Endothelial cell of umbilical vein (primary cell): ENCODE results near the gene CENPN. TPM values are rescaled to one million over a fixed set of nuclear protein-coding genes. Genes with fewer than 3 reads are reported as not detected.

Experiments
- BruUV-seq: library from RNA; stranded (reverse); fragments of 400-500 nt; replicated peaks from 2 replicates; lab custom pipeline; 2021; lab: Mats Ljungman, UMichigan
- CTCF ChIA-PET: fragments of 300-600, 350-600 bp; sonication (Branson Sonifier 250); formaldehyde crosslinking; loops from one replicate; lab custom pipeline; 2021; ENCODE audit warnings: antibody characterized with exemption, inconsistent platforms; lab: Charles Lee
- POLR2A ChIA-PET: fragments of 300-600, 350-600 bp; sonication (Branson Sonifier 250); formaldehyde crosslinking; loops from one replicate; lab custom pipeline; 2021; ENCODE audit warnings: antibody characterized with exemption, inconsistent platforms; lab: Charles Lee
- DNase-seq: peaks from one replicate; pipeline ENCODE4 v3.0.0-alpha.2; 2011; ENCODE audit warnings: low read depth, low spot score
- FAIRE-seq: peaks from 2 replicates; lab custom pipeline; 2011; peaks lifted over from hg19 to GRCh38; lab: Jason Lieb, UNC
- H2AFZ ChIP-seq: 2 replicates; pipeline ENCODE4 v1.6.0; 2012; ENCODE audit warnings: low read depth, low read length, control low read depth, inconsistent platforms
- H3K27ac ChIP-seq: 2 replicates; pipeline ENCODE4 v1.5.1; 2011; ENCODE audit warnings: low read depth, mild to moderate bottlenecking, control low read depth, low read length, moderate library complexity; ENCODE audit not compliant: insufficient read depth
- H3K27me3 ChIP-seq, 2 experiments: 2 replicates each; pipeline versions ENCODE4 v1.6.0 to v1.6.1; 2011; ENCODE audit warnings: low read length in 2 of 2, mixed read lengths in 1 of 2; ENCODE audit not compliant: control insufficient read depth in 2 of 2, insufficient read depth in 2 of 2
- H3K36me3 ChIP-seq, 2 experiments: 2 replicates in 1 of 2; 3 replicates in 1 of 2; pipeline ENCODE4 v1.5.1; 2011; ENCODE audit warnings: low read length in 2 of 2, mild to moderate bottlenecking in 1 of 2, moderate library complexity in 1 of 2; ENCODE audit not compliant: control insufficient read depth in 2 of 2, insufficient read depth in 2 of 2; ENCODE audit errors: extremely low read depth in 1 of 2
- H3K4me1 ChIP-seq: 3 replicates; pipeline ENCODE4 v1.5.1; 2011; ENCODE audit warnings: mild to moderate bottlenecking, low read length; ENCODE audit not compliant: control insufficient read depth, insufficient read depth; ENCODE audit errors: extremely low read depth
- H3K4me2 ChIP-seq: 2 replicates; pipeline ENCODE4 v1.6.1; 2011; ENCODE audit warnings: low read length, control low read depth, mixed read lengths; ENCODE audit not compliant: insufficient read depth
- H3K4me3 ChIP-seq, 3 experiments: fragments of 200-600 bp in 1 of 3; sonication (generic), shearing (Covaris generic) in 1 of 3; replicated peaks in 1 of 3; 2 replicates each; pipeline ENCODE4 v1.5.1; 2011 to 2016; ENCODE audit warnings: control low read depth in 3 of 3, low read length in 3 of 3, mild to moderate bottlenecking in 2 of 3, inconsistent platforms in 1 of 3, low read depth in 1 of 3, moderate library complexity in 1 of 3; ENCODE audit not compliant: insufficient read depth in 1 of 3
- H3K79me2 ChIP-seq: 2 replicates; pipeline ENCODE4 v1.6.0; 2012; ENCODE audit warnings: low read length, inconsistent platforms; ENCODE audit not compliant: control insufficient read depth, insufficient read depth
- H3K9ac ChIP-seq: replicated peaks from 2 replicates; pipeline ENCODE3; 2011; ENCODE audit warnings: low read length, control low read depth; ENCODE audit not compliant: insufficient read depth; ENCODE audit errors: extremely low read depth
- H3K9me1 ChIP-seq: replicated peaks from 3 replicates; pipeline ENCODE4 v1.6.0; 2011; ENCODE audit warnings: mild to moderate bottlenecking, low read length; ENCODE audit not compliant: control insufficient read depth, insufficient read depth; ENCODE audit errors: extremely low read depth
- H3K9me3 ChIP-seq: replicated peaks from 2 replicates; pipeline ENCODE4 v1.5.1; 2012; ENCODE audit warnings: low read length, inconsistent platforms; ENCODE audit not compliant: control insufficient read depth, insufficient read depth
- H4K20me1 ChIP-seq: replicated peaks from 2 replicates; pipeline ENCODE3; 2011; ENCODE audit warnings: mild to moderate bottlenecking, low read length; ENCODE audit not compliant: control insufficient read depth, insufficient read depth; ENCODE audit errors: extremely low read depth
- CTCF ChIP-seq, 2 donors: IDR thresholded peaks; 1 replicate in 1 of 2; 2 replicates in 1 of 2; pipeline ENCODE4 v1.5.1; 2011; ENCODE audit warnings: low read length in 2 of 2, mild to moderate bottlenecking in 2 of 2, moderate library complexity in 2 of 2, control low read depth in 1 of 2, inconsistent platforms in 1 of 2, low read depth in 1 of 2; ENCODE audit not compliant: insufficient read depth in 1 of 2; ENCODE audit errors: extremely low read depth in 1 of 2
- EZH2 ChIP-seq: IDR thresholded peaks from 2 replicates; pipeline ENCODE4 v1.6.1; 2012; ENCODE audit warnings: borderline replicate concordance, low read depth, mild to moderate bottlenecking, moderate library complexity, low read length, inconsistent platforms; ENCODE audit not compliant: severe bottlenecking
- FOS ChIP-seq: IDR thresholded peaks from 2 replicates; pipeline ENCODE4 v1.6.1; 2011; ENCODE audit warnings: mild to moderate bottlenecking, low read length, moderate library complexity, borderline replicate concordance; ENCODE audit not compliant: insufficient read depth
- GATA2 ChIP-seq: IDR thresholded peaks from 2 replicates; pipeline ENCODE4 v1.7.0; 2011; ENCODE audit warnings: low read depth, mild to moderate bottlenecking, moderate library complexity, mixed read lengths, low read length; ENCODE audit not compliant: insufficient read length, insufficient read depth
- JUN ChIP-seq: IDR thresholded peaks from 2 replicates; pipeline ENCODE4 v1.6.1; 2011; ENCODE audit warnings: borderline replicate concordance, low read depth; ENCODE audit not compliant: insufficient read length, insufficient read depth
- MAX ChIP-seq: IDR thresholded peaks from 2 replicates; pipeline ENCODE4 v1.6.1; 2011; ENCODE audit not compliant: insufficient read depth, insufficient read length
- MYC ChIP-seq: IDR thresholded peaks from one replicate; pipeline ENCODE4 v1.6.1; 2011; ENCODE audit warnings: mild to moderate bottlenecking, low read depth, low read length
- POLR2A ChIP-seq: IDR thresholded peaks from 2 replicates; pipeline ENCODE4 v1.6.1; 2012; ENCODE audit warnings: low read depth, mild to moderate bottlenecking, control low read depth, low read length
- POLR2AphosphoS5 ChIP-seq: IDR thresholded peaks from 2 replicates; pipeline ENCODE4 v1.6.1; 2012; ENCODE audit warnings: low read depth, mild to moderate bottlenecking, control low read depth, low read length, moderate library complexity; ENCODE audit not compliant: insufficient read depth
- dilution Hi-C: fragments of 300-500 bp; cut with MboI; formaldehyde crosslinking; loops from one replicate; pipeline ENCODE4 v1.15.0; 2019; ENCODE audit warnings: low sequenced_read_pairs; ENCODE audit not compliant: extremely low pct_ligation_motif_present
- intact Hi-C: fragments of 100-400 bp; cut with micrococcal nuclease; formaldehyde crosslinking; loops from one replicate; pipeline ENCODE4 v1.10.0; 2022
- polyA plus RNA-seq, 4 experiments: library from polyadenylated mRNA; depleted of rRNA in 3 of 4; stranded (reverse) in 3 of 4; unstranded in 1 of 4; fragments of >200 nt; gene quantifications; 2 replicates each; pipeline versions ENCODE4 v1.2.1 to v1.2.3, GENCODE V29; 2011 to 2012; ENCODE audit warnings: missing spikeins in 1 of 4
- total RNA-seq: library from RNA; stranded (reverse); gene quantifications from 2 replicates; pipeline ENCODE4 v1.2.3, GENCODE V29; 2021

Gene CENPN
- total and polyA plus RNA-seq, 2 donors (not counting 3 experiments of a cell fraction or from before 2014, with no cell fraction given) = 17.6 to 52.4 TPM

GRCh38 chr16:81006211-81006812 is 702 bp upstream of the CENPN start:
- Histone ChIP-seq H3K9ac (peak overlapping the region; percentile 81), H3K27ac (peak overlapping the region; percentile 80), H3K27me3 (no peaks in the 10 kb centered on the region), H3K36me3 (no peaks in the 10 kb centered on the region), H3K4me1 (peaks cover 19% of the 10 kb centered on the region), H3K9me1 (no peaks in the 10 kb centered on the region), H3K79me2 (peaks cover 91% of the 10 kb centered on the region), H3K9me3 (no peaks in the 10 kb centered on the region), H4K20me1 (no peaks in the 10 kb centered on the region), H2AFZ (peak overlapping the region; percentile 61), H3K4me2 (peak overlapping the region; percentile 99), H3K4me3 (peak overlapping the region; percentile 52 to 87 (median 83))
- DNase-seq = no peak
- CTCF ChIA-PET = interaction anchor here (0.5 to 1.7 kb wide), 9 partner anchors 9 to 83 kb away, joined by 3 to 14 read pairs (median 3); partner anchors contain the start of gene ATMIN
- TF ChIP-seq MAX = no peak
- no peak for TF ChIP-seq MYC
- TF ChIP-seq JUN = no peak
- no peak for TF ChIP-seq POLR2AphosphoS5
- no peak for TF ChIP-seq FOS
- no peak for TF ChIP-seq CTCF (IDR thresholded peaks at IDR 0.05; ENCODE audit: extremely low read depth in 1 of 2, insufficient read depth in 1 of 2, low read depth in 1 of 2, low read length in 2 of 2)
- no peak for TF ChIP-seq EZH2
- TF ChIP-seq POLR2A = no peak
- TF ChIP-seq GATA2 = no peak
- peak; percentile 74 for FAIRE-seq
- dilution Hi-C loops = no loop called here
- POLR2A ChIA-PET = interaction anchor here (1.4 kb wide), 2 partner anchors 9 to 13 kb away, joined by 5 to 7 read pairs; no protein-coding TSS in a partner anchor
- intact Hi-C loops = loop anchor here (1.0 kb wide), 1 partner anchor 13 kb away; no protein-coding TSS in a partner anchor
- TSS peak; percentile 42 for BruUV-seq
